Neural progenitor cell (in vitro differentiated cells): ENCODE data around the gene SLC16A9. TPM values are rescaled to one million over a fixed set of nuclear protein-coding genes. Genes with fewer than 3 reads are reported as not detected.

Experiments
- DNase-seq: peaks from one replicate; pipeline ENCODE4 v3.0.0-alpha.2; 2016; ENCODE audit warnings: low spot score
- H2AFZ ChIP-seq: fragments of 200-600 bp; sonication (generic); replicated peaks from 2 replicates; pipeline ENCODE4 v1.6.1; 2016; ENCODE audit warnings: antibody characterized with exemption
- H3F3A ChIP-seq: fragments of 200-600 bp; sonication (generic); 2 replicates; pipeline ENCODE4 v1.6.1; 2016; ENCODE audit warnings: antibody characterized with exemption, low read depth
- H3K27ac ChIP-seq: fragments of 200-600 bp; sonication (generic); 2 replicates; pipeline ENCODE4 v1.5.1; 2016; ENCODE audit warnings: mild to moderate bottlenecking
- H3K27me3 ChIP-seq: fragments of 200-600 bp; sonication (generic); 2 replicates; pipeline ENCODE4 v1.6.1; 2016; ENCODE audit warnings: mild to moderate bottlenecking, moderate library complexity
- H3K36me3 ChIP-seq: fragments of 200-600 bp; sonication (generic); 2 replicates; pipeline ENCODE4 v1.5.1; 2016
- H3K4me1 ChIP-seq: fragments of 200-600 bp; sonication (generic); 2 replicates; pipeline ENCODE4 v1.6.1; 2016; ENCODE audit warnings: mixed run types
- H3K4me2 ChIP-seq: fragments of 200-600 bp; sonication (generic); 2 replicates; pipeline ENCODE4 v1.6.1; 2016
- H3K4me3 ChIP-seq: fragments of 200-600 bp; sonication (generic); 2 replicates; pipeline ENCODE4 v1.5.1; 2016
- H3K79me2 ChIP-seq: fragments of 200-600 bp; sonication (generic); 2 replicates; pipeline ENCODE4 v1.6.1; 2016; ENCODE audit warnings: low read depth
- H3K9ac ChIP-seq: fragments of 200-600 bp; sonication (generic); 2 replicates; pipeline ENCODE4 v1.6.1; 2016
- H3K9me3 ChIP-seq: fragments of 200-600 bp; sonication (generic); 2 replicates; pipeline ENCODE4 v1.5.1; 2016; ENCODE audit warnings: low read depth
- H4K20me1 ChIP-seq: fragments of 200-600 bp; sonication (generic); 2 replicates; pipeline ENCODE4 v1.6.1; 2016; ENCODE audit warnings: low read depth
- H3K27ac Mint-ChIP-seq: 3 replicates; pipeline ENCODE4 v1.8.0; 2021; ENCODE audit warnings: mixed read lengths
- H3K27me3 Mint-ChIP-seq: 2 replicates; pipeline ENCODE4 v1.8.0; 2022; ENCODE audit warnings: low read depth, mild to moderate bottlenecking, inconsistent platforms, moderate library complexity, mixed read lengths; ENCODE audit not compliant: insufficient read depth
- H3K36me3 Mint-ChIP-seq: 3 replicates; pipeline ENCODE4 v1.8.0; 2021; ENCODE audit warnings: mixed read lengths
- H3K4me1 Mint-ChIP-seq: 3 replicates; pipeline ENCODE4 v1.8.0; 2021; ENCODE audit warnings: mixed read lengths
- H3K4me3 Mint-ChIP-seq: 3 replicates; pipeline ENCODE4 v1.8.0; 2021; ENCODE audit warnings: mild to moderate bottlenecking, moderate library complexity, mixed read lengths
- H3K9me3 Mint-ChIP-seq: 3 replicates; pipeline ENCODE4 v1.8.0; 2020; ENCODE audit warnings: mixed read lengths
- EZH2 ChIP-seq: fragments of 200-600 bp; sonication (generic); IDR thresholded peaks from 2 replicates; pipeline ENCODE4 v1.6.1; 2017; ENCODE audit warnings: antibody characterized with exemption, mild to moderate bottlenecking, moderate library complexity
- EZH2phosphoT487 ChIP-seq: fragments of 200-600 bp; sonication (generic); IDR thresholded peaks from 2 replicates; pipeline ENCODE4 v1.6.1; 2017; ENCODE audit warnings: antibody characterized with exemption
- total RNA-seq: library from RNA; depleted of rRNA; stranded (reverse); fragments of >200 nt; gene quantifications from 2 replicates; pipeline ENCODE4 v1.2.3, GENCODE V29; 2015; ENCODE audit warnings: low replicate concordance
- TF ChIP-seq, protein P1 (sequence below): fragments of 200-600 bp; sonication (generic); IDR thresholded peaks from 2 replicates; pipeline ENCODE4 v1.5.1; 2017; ENCODE audit warnings: antibody characterized with exemption, mild to moderate bottlenecking

SLC16A9 gene
- total RNA-seq, 1 donor from 2014 or later = 48.5 TPM

DNA sequence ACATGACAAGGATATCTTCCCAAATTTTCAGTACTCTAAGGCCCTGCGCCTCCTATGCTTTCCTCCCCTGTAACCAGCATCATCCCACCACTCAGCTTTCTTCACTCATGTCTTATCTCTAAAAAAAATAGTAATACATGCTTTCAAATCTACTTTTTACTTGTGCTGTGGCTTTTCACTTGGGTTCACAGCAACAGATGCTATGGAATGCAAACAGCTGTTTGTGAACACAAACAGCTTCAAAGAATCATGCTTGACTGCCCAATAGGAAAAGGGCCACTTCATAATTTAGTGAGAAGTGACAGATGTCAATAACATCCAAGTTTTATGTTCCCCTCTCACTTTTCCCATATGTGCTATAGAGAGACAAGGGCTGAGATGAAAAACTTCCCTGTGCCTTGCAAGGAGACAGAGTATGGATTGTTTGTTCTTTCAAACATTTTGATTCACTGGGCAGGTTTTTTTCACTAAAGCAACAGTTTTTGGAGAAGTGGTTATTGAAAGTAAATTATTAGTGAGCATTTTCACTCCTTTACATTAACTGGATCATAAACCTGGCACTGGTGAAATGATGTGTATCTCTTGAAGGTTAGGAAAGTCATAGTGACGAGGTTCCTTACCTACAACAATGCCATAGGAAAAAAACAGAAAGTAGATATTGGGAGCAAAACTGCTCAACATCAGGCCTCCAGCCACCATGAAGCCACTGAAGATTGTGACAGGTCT, 37.3 kb downstream of the SLC16A9 start:
- Histone ChIP-seq H3K79me2 (peaks cover 6% of the 10 kb centered on the region), H3K27me3 (no peaks in the 10 kb centered on the region), H3K4me3 (no peak overlapping the region), H3K9ac (no peak overlapping the region), H3K4me2 (no peak overlapping the region), H3K27ac (no peak overlapping the region), H3F3A (no peaks in the 10 kb centered on the region), H3K9me3 (no peaks in the 10 kb centered on the region), H3K4me1 (no peaks in the 10 kb centered on the region), H4K20me1 (peaks cover 3% of the 10 kb centered on the region), H2AFZ (no peak overlapping the region), H3K36me3 (no peaks in the 10 kb centered on the region)
- TF ChIP-seq EZH2phosphoT487 (no peak), EZH2 (no peak)
- TF ChIP-seq, protein P1, sequence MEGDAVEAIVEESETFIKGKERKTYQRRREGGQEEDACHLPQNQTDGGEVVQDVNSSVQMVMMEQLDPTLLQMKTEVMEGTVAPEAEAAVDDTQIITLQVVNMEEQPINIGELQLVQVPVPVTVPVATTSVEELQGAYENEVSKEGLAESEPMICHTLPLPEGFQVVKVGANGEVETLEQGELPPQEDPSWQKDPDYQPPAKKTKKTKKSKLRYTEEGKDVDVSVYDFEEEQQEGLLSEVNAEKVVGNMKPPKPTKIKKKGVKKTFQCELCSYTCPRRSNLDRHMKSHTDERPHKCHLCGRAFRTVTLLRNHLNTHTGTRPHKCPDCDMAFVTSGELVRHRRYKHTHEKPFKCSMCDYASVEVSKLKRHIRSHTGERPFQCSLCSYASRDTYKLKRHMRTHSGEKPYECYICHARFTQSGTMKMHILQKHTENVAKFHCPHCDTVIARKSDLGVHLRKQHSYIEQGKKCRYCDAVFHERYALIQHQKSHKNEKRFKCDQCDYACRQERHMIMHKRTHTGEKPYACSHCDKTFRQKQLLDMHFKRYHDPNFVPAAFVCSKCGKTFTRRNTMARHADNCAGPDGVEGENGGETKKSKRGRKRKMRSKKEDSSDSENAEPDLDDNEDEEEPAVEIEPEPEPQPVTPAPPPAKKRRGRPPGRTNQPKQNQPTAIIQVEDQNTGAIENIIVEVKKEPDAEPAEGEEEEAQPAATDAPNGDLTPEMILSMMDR = no peak
- H3K27ac Mint-ChIP-seq = no peak overlapping the region
- no peak overlapping the region for H3K4me3 Mint-ChIP-seq
- H3K9me3 Mint-ChIP-seq = no peaks in the 10 kb centered on the region
- no peak for DNase-seq
- no peaks in the 10 kb centered on the region for H3K27me3 Mint-ChIP-seq
- H3K4me1 Mint-ChIP-seq = no peaks in the 10 kb centered on the region
- peaks cover 5% of the 10 kb centered on the region for H3K36me3 Mint-ChIP-seq

GRCh38 chr10:59670269-59670668, 39.4 kb downstream of the SLC16A9 start:
- no peaks in the 10 kb centered on the region for H3K27me3 ChIP-seq
- H3K27ac Mint-ChIP-seq = no peak overlapping the region
- peaks cover 8% of the 10 kb centered on the region for H3K36me3 Mint-ChIP-seq
- DNase-seq = no peak
- H3K4me2 ChIP-seq = no peak overlapping the region
- H4K20me1 ChIP-seq = peaks cover 1% of the 10 kb centered on the region
- no peaks in the 10 kb centered on the region for H3K4me1 Mint-ChIP-seq
- no peak overlapping the region for H3K4me3 Mint-ChIP-seq
- peaks cover 3% of the 10 kb centered on the region for H3K9me3 Mint-ChIP-seq
- no peak overlapping the region for H3K4me3 ChIP-seq
- no peak overlapping the region for H3K27ac ChIP-seq
- no peaks in the 10 kb centered on the region for H3K4me1 ChIP-seq
- H3K36me3 ChIP-seq = no peaks in the 10 kb centered on the region
- H2AFZ ChIP-seq = no peak overlapping the region
- no peaks in the 10 kb centered on the region for H3K27me3 Mint-ChIP-seq
- peaks cover 6% of the 10 kb centered on the region for H3K79me2 ChIP-seq
- no peak overlapping the region for H3K9ac ChIP-seq
- H3F3A ChIP-seq = no peaks in the 10 kb centered on the region
- no peak for TF ChIP-seq EZH2phosphoT487
- TF ChIP-seq, protein P1 = no peak
- TF ChIP-seq EZH2 = no peak
- H3K9me3 ChIP-seq = no peaks in the 10 kb centered on the region

DNA sequence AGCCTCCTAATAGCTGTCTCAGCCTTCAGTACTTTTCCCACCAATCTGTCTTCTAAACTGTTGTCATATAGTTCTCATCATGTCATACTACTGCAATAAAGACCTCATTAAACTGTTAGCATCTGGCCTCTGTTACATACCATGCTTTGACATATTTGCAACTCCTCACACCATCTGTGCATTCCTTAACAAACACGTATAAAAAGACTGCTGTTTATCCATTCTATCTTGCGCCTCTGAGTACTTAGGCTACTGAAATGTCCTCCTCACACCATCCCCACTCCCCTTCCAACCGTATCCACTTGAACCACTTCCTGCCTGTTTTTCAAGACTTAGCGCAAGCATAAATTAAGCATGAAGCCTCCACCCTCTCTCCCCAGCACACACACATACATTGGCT, 41.6 kb downstream of the SLC16A9 start:
- Histone ChIP-seq H3K27ac (no peak overlapping the region), H3F3A (no peaks in the 10 kb centered on the region), H3K9ac (no peak overlapping the region), H3K36me3 (peaks cover 3% of the 10 kb centered on the region), H3K79me2 (no peaks in the 10 kb centered on the region), H3K4me1 (no peaks in the 10 kb centered on the region), H3K4me2 (no peak overlapping the region), H3K9me3 (no peaks in the 10 kb centered on the region), H3K4me3 (no peak overlapping the region), H4K20me1 (no peaks in the 10 kb centered on the region), H3K27me3 (no peaks in the 10 kb centered on the region), H2AFZ (no peak overlapping the region)
- no peak for DNase-seq
- Mint-ChIP-seq H3K9me3 (peaks cover 3% of the 10 kb centered on the region), H3K27ac (no peak overlapping the region), H3K4me3 (no peak overlapping the region), H3K4me1 (no peaks in the 10 kb centered on the region), H3K36me3 (peaks cover 20% of the 10 kb centered on the region), H3K27me3 (peaks cover 2% of the 10 kb centered on the region)
- TF ChIP-seq, protein P1 = no peak
- TF ChIP-seq EZH2 (no peak), EZH2phosphoT487 (no peak)
